ENCODE data around the gene CA12. TPM values are rescaled to one million over a fixed set of nuclear protein-coding genes. Genes with fewer than 3 reads are reported as not detected.

The CA12 gene
- polyA plus RNA-seq, 4 donors: 0.27 to 24.8 (median 1.8) TPM; not detected in 1

- 76 to 88% (median 85%) methylated on average over 3 of the region's 3 CpGs for WGBS, 3 donors
- no peak overlapping the region for H3K27ac ChIP-seq (ENCODE audit: low read depth in 1 of 3, low read length in 2 of 3)
- no peak for FAIRE-seq
- DNase-seq: no peak
- H3K9me3 ChIP-seq (ENCODE audit: control insufficient read depth in 2 of 2, insufficient read depth in 1 of 2, low read depth in 1 of 2, low read length in 1 of 2): no peaks in the 10 kb centered on the region
- H3K4me3 ChIP-seq (ENCODE audit: low read depth in 1 of 3, low read length in 3 of 3): no peak overlapping the region
- H3K4me1 ChIP-seq (ENCODE audit: control insufficient read depth in 3 of 3, insufficient read depth in 2 of 3, low read depth in 1 of 3, low read length in 2 of 3): peaks cover 0 to 6% (median 0%) of the 10 kb centered on the region in 3 donors
- peaks cover 0 to 2% (median 2%) of the 10 kb centered on the region in 3 donors for H3K36me3 ChIP-seq (ENCODE audit: control insufficient read depth in 3 of 3, insufficient read depth in 2 of 3, low read depth in 1 of 3, low read length in 3 of 3)
- no peaks in the 10 kb centered on the region for H3K27me3 ChIP-seq (ENCODE audit: control insufficient read depth in 3 of 3, insufficient read depth in 3 of 3, low read length in 3 of 3)
These were observed 107.2 kb downstream of the CA12 start for GRCh38 chr15:63274427-63274826.

Other genes with a start within 250 kb of the CA12 start
- 100 to 1,000 TPM; 146 to 612 (median 367) TPM for gene RPS27L, start 224.4 kb downstream of the CA12 start, polyA plus RNA-seq
- gene RAB8B, start 192.2 kb downstream of the CA12 start, polyA plus RNA-seq: 10 to 100 TPM in 3 of 4 donors, 1 to 10 TPM in 1; 9.8 to 19.6 (median 13.9) TPM
- 10 to 100 TPM in 1 of 4 donors, 1 to 10 TPM in 3; 1.4 to 22.8 (median 3.1) TPM for gene APH1B, start 104.2 kb downstream of the CA12 start, polyA plus RNA-seq
- gene USP3, start 122.7 kb upstream of the CA12 start, polyA plus RNA-seq: 10 to 100 TPM; 24.7 to 36.1 (median 28.9) TPM
- gene FBXL22, start 215.5 kb upstream of the CA12 start, polyA plus RNA-seq: 1 to 10 TPM in 2 of 4 donors, not detected in 2; 2.0 to 2.1 TPM